GM21786 (cell line): ENCODE data around the gene TENM4.

Source experiments
- ATAC-seq: cut with Tn5 transposase; IDR thresholded peaks from one replicate; pipeline ENCODE4 v1.9.1; 2021; ENCODE audit not compliant: unreplicated experiment

TENM4 gene

GRCh38 chr11:79449040-79449439, 8.2 kb upstream of the TENM4 start:
- no peak for ATAC-seq

GRCh38 chr11:79447038-79447786, 6.4 kb upstream of the TENM4 start:
- no peak for ATAC-seq

GRCh38 chr11:79444923-79445322, 4.1 kb upstream of the TENM4 start:
- ATAC-seq = no peak

GRCh38 chr11:79441461-79441875, 638 bp upstream of the TENM4 start:
- ATAC-seq = no peak

- no peak for ATAC-seq
Measured at GRCh38 chr11:79439886-79440570, 802 bp downstream of the TENM4 start.

GRCh38 chr11:79439410-79439885, 1.4 kb downstream of the TENM4 start:
- ATAC-seq = no peak

GRCh38 chr11:79438631-79439409, 2.0 kb downstream of the TENM4 start:
- no peak for ATAC-seq

GRCh38 chr11:79437981-79438630, 2.7 kb downstream of the TENM4 start:
- no peak for ATAC-seq

GRCh38 chr11:79437278-79437980, 3.4 kb downstream of the TENM4 start:
- ATAC-seq = no peak

GRCh38 chr11:79436919-79437277, 3.9 kb downstream of the TENM4 start:
- no peak for ATAC-seq

GRCh38 chr11:79434283-79434682, 6.5 kb downstream of the TENM4 start:
- ATAC-seq = no peak

- no peak for ATAC-seq
Measured at GRCh38 chr11:79432138-79432537, 8.7 kb downstream of the TENM4 start.

- no peak for ATAC-seq
Measured at GRCh38 chr11:79431535-79431934, 9.3 kb downstream of the TENM4 start.

GRCh38 chr11:79430280-79430679, 10.6 kb downstream of the TENM4 start:
- ATAC-seq = no peak

GRCh38 chr11:79428406-79428805, 12.4 kb downstream of the TENM4 start:
- no peak for ATAC-seq

GRCh38 chr11:79427611-79428327, 13.1 kb downstream of the TENM4 start:
- no peak for ATAC-seq

- ATAC-seq = no peak
Measured at GRCh38 chr11:79427126-79427525, 13.7 kb downstream of the TENM4 start.

GRCh38 chr11:79425463-79425862, 15.4 kb downstream of the TENM4 start:
- no peak for ATAC-seq

- ATAC-seq = no peak
Measured at GRCh38 chr11:79423736-79424135, 17.1 kb downstream of the TENM4 start.

GRCh38 chr11:79422866-79423265, 18.0 kb downstream of the TENM4 start:
- no peak for ATAC-seq
